IMR-90 (cell line): ENCODE data around the gene TXNDC16. TPM values are rescaled to one million over a fixed set of nuclear protein-coding genes. Genes with fewer than 3 reads are reported as not detected.

ENCODE experiments used
- ATAC-seq: fragments of 200-7000 bp; cut with Tn5 transposase; 2 replicates; pipeline ENCODE4 v1.9.1; 2020; ENCODE audit warnings: low read depth, mild to moderate bottlenecking, moderate library complexity
- BruUV-seq: library from RNA; stranded (reverse); fragments of 400-500 nt; replicated peaks from 2 replicates; lab custom pipeline; 2021; lab: Mats Ljungman, UMichigan
- CTCF ChIA-PET: fragments of 300-600 bp; formaldehyde crosslinking; extraction: SDS; loops from one replicate; lab custom pipeline; 2021; ENCODE audit warnings: antibody characterized with exemption; lab: Yijun Ruan, JAX
- POLR2A ChIA-PET: fragments of 300-600 bp; sonication (Branson Sonifier 250); formaldehyde crosslinking; loops from one replicate; lab custom pipeline; 2022; ENCODE audit warnings: antibody characterized with exemption; ENCODE audit not compliant: unreplicated experiment; lab: Charles Lee
- DNase-seq: peaks from one replicate; pipeline ENCODE4 v3.0.0; 2013
- H2AFZ ChIP-seq: replicated peaks from 2 replicates; pipeline ENCODE3; 2013; ENCODE audit warnings: low read length, mild to moderate bottlenecking; ENCODE audit not compliant: poor library complexity
- H2AK5ac ChIP-seq: 2 replicates; pipeline ENCODE4 v1.6.1; 2013; ENCODE audit warnings: low read depth, low read length, inconsistent platforms
- H2AK9ac ChIP-seq: replicated peaks from 2 replicates; pipeline ENCODE3; 2013; ENCODE audit warnings: mild to moderate bottlenecking, low read depth, low read length, moderate library complexity; ENCODE audit not compliant: poor library complexity
- H2BK120ac ChIP-seq: 2 replicates; pipeline ENCODE4 v1.6.1; 2013; ENCODE audit warnings: low read depth, low read length, inconsistent platforms
- H2BK15ac ChIP-seq: 3 replicates; pipeline ENCODE4 v1.6.1; 2013; ENCODE audit warnings: low read depth, low read length, inconsistent platforms
- H2BK20ac ChIP-seq: 2 replicates; pipeline ENCODE4 v1.6.1; 2013; ENCODE audit warnings: low read depth, mild to moderate bottlenecking, inconsistent platforms, low read length, moderate library complexity
- H2BK5ac ChIP-seq: 2 replicates; pipeline ENCODE4 v1.6.1; 2013; ENCODE audit warnings: mild to moderate bottlenecking, low read depth, low read length, inconsistent platforms; ENCODE audit not compliant: poor library complexity, severe bottlenecking
- H3K14ac ChIP-seq: replicated peaks from 2 replicates; pipeline ENCODE4 v1.6.1; 2013; ENCODE audit warnings: low read depth, low read length, inconsistent platforms
- H3K18ac ChIP-seq: 2 replicates; pipeline ENCODE4 v1.6.1; 2013; ENCODE audit warnings: low read depth, low read length, control low read depth
- H3K23ac ChIP-seq: 2 replicates; pipeline ENCODE4 v1.6.1; 2013; ENCODE audit warnings: low read depth, low read length, inconsistent platforms
- H3K27ac ChIP-seq: 2 replicates; pipeline ENCODE4 v1.5.1; 2013; ENCODE audit warnings: mild to moderate bottlenecking, control low read depth, low read length; ENCODE audit not compliant: insufficient read depth
- H3K27me3 ChIP-seq: 2 replicates; pipeline ENCODE4 v1.6.1; 2013; ENCODE audit warnings: low read length; ENCODE audit not compliant: control insufficient read depth, insufficient read depth
- H3K36me3 ChIP-seq: 2 replicates; pipeline ENCODE4 v1.6.1; 2013; ENCODE audit warnings: low read length, mixed read lengths; ENCODE audit not compliant: control insufficient read depth, insufficient read depth
- H3K4ac ChIP-seq: 2 replicates; pipeline ENCODE4 v1.6.1; 2013; ENCODE audit warnings: low read depth, low read length, inconsistent platforms
- H3K4me1 ChIP-seq: 2 replicates; pipeline ENCODE4 v1.6.1; 2013; ENCODE audit warnings: low read length, mixed read lengths; ENCODE audit not compliant: control insufficient read depth, insufficient read depth
- H3K4me2 ChIP-seq: 2 replicates; pipeline ENCODE4 v1.6.1; 2013; ENCODE audit warnings: low read depth, mild to moderate bottlenecking, control low read depth, low read length, moderate library complexity
- H3K4me3 ChIP-seq: 2 replicates; pipeline ENCODE4 v1.5.1; 2013; ENCODE audit warnings: low read depth, mild to moderate bottlenecking, control low read depth, low read length, moderate library complexity; ENCODE audit not compliant: insufficient read depth
- H3K56ac ChIP-seq: 2 replicates; pipeline ENCODE4 v1.6.1; 2013; ENCODE audit warnings: low read length, inconsistent platforms; ENCODE audit not compliant: insufficient read depth; ENCODE audit errors: extremely low read depth
- H3K79me1 ChIP-seq, 2 experiments: 2 replicates each; pipeline ENCODE4 v1.6.1; 2013; ENCODE audit warnings: low read length in 2 of 2, inconsistent platforms in 1 of 2, low read depth in 1 of 2
- H3K9ac ChIP-seq: 2 replicates; pipeline ENCODE4 v1.6.1; 2013; ENCODE audit warnings: low read depth, low read length, control low read depth
- H3K9me1 ChIP-seq: 2 replicates; pipeline ENCODE4 v1.6.1; 2013; ENCODE audit warnings: low read length, inconsistent platforms; ENCODE audit not compliant: insufficient read depth
- H3K9me3 ChIP-seq: 2 replicates; pipeline ENCODE4 v1.6.1; 2013; ENCODE audit warnings: low read length; ENCODE audit not compliant: control insufficient read depth, insufficient read depth
- H4K20me1 ChIP-seq: 2 replicates; pipeline ENCODE4 v1.6.1; 2013; ENCODE audit warnings: low read length, inconsistent platforms; ENCODE audit not compliant: insufficient read depth
- H4K5ac ChIP-seq: 2 replicates; pipeline ENCODE4 v1.6.1; 2013; ENCODE audit warnings: mild to moderate bottlenecking, low read depth, low read length, control low read depth
- H4K8ac ChIP-seq, 2 experiments: 2 replicates each; pipeline ENCODE4 v1.6.1; 2013; ENCODE audit warnings: low read depth in 2 of 2, low read length in 2 of 2, control low read depth in 1 of 2, inconsistent platforms in 1 of 2
- H4K91ac ChIP-seq: 2 replicates; pipeline ENCODE4 v1.6.1; 2013; ENCODE audit warnings: low read depth, low read length, inconsistent platforms; ENCODE audit not compliant: insufficient read depth
- BHLHE40 ChIP-seq: fragments of 150-350 bp; IDR thresholded peaks from 2 replicates; pipeline ENCODE4 v1.6.1; 2016; ENCODE audit warnings: mild to moderate bottlenecking, low read depth, low read length
- CEBPB ChIP-seq: IDR thresholded peaks from 2 replicates; pipeline ENCODE4 v1.6.1; 2012; ENCODE audit warnings: low read depth, low read length, improper control_type of control experiment
- CHD1 ChIP-seq: IDR thresholded peaks from 2 replicates; pipeline ENCODE4 v1.6.1; 2012; ENCODE audit warnings: low read depth, low read length, improper control_type of control experiment
- FOS ChIP-seq: fragments of 150-350 bp; IDR thresholded peaks from 2 replicates; pipeline ENCODE4 v1.6.1; 2016; ENCODE audit warnings: low read depth, low read length
- MAFK ChIP-seq: IDR thresholded peaks from 2 replicates; pipeline ENCODE4 v1.6.1; 2012; ENCODE audit warnings: low read depth, low read length, improper control_type of control experiment
- MAZ ChIP-seq: IDR thresholded peaks from 2 replicates; pipeline ENCODE4 v1.6.1; 2012; ENCODE audit warnings: low read depth, mild to moderate bottlenecking, low read length, improper control_type of control experiment, moderate library complexity, borderline replicate concordance
- NFE2L2 ChIP-seq: fragments of 150-350 bp; IDR thresholded peaks from 2 replicates; pipeline ENCODE4 v1.6.1; 2016; ENCODE audit warnings: low read depth, mild to moderate bottlenecking, low read length
- RAD21 ChIP-seq: IDR thresholded peaks from 2 replicates; pipeline ENCODE4 v1.6.1; 2012; ENCODE audit warnings: low read length, improper control_type of control experiment
- RCOR1 ChIP-seq: IDR thresholded peaks from 2 replicates; pipeline ENCODE4 v1.6.1; 2012; ENCODE audit warnings: mild to moderate bottlenecking, low read length, improper control_type of control experiment; ENCODE audit not compliant: insufficient replicate concordance
- RFX5 ChIP-seq: IDR thresholded peaks from 2 replicates; pipeline ENCODE4 v1.8.0; 2012; ENCODE audit warnings: low read depth, mild to moderate bottlenecking, low read length, moderate library complexity
- SMC3 ChIP-seq: fragments of 150-350 bp; IDR thresholded peaks from 2 replicates; pipeline ENCODE4 v1.6.1; 2016; ENCODE audit warnings: low read depth, mild to moderate bottlenecking, antibody characterized with exemption, low read length, moderate library complexity
- WGBS, 2 experiments: methylation state at CpG; one replicate each; pipeline versions ENCODE4 v1.1.5 to v1.1.7; 2013; ENCODE audit warnings: missing lambda C conversion rate in 2 of 2; ENCODE audit not compliant: insufficient read length in 1 of 2; ENCODE audit errors: extremely low coverage in 2 of 2; 5-methylcytosine and 5-hydroxymethylcytosine counted together
- dilution Hi-C: fragments of 300-500 bp; cut with HindIII; formaldehyde crosslinking; loops from one replicate; pipeline ENCODE4 v1.14.3; 2018; ENCODE audit warnings: low sequenced_read_pairs; ENCODE audit not compliant: unreplicated experiment
- in situ Hi-C: fragments of 300-500 bp; cut with MboI; formaldehyde crosslinking; loops from 3 replicates; pipeline ENCODE4 v1.14.3; 2019; ENCODE audit warnings: low sequenced_read_pairs, inconsistent platforms, mixed read lengths
- intact Hi-C: fragments of 100-400 bp; cut with micrococcal nuclease; formaldehyde crosslinking; loops from 2 replicates; pipeline ENCODE4 v1.10.0; 2022
- polyA plus RNA-seq, 3 experiments: library from polyadenylated mRNA; depleted of rRNA; stranded (reverse); fragments of >200 nt; gene quantifications; 2 replicates each; pipeline ENCODE4 v1.2.3, GENCODE V29; 2012; ENCODE audit warnings: low replicate concordance in 1 of 3
- total RNA-seq: library from RNA; depleted of rRNA; stranded (reverse); fragments of >200 nt; gene quantifications from 2 replicates; pipeline ENCODE4 v1.2.3, GENCODE V29; 2012
- TF ChIP-seq, protein P1 (sequence below): fragments of 150-350 bp; IDR thresholded peaks from 2 replicates; pipeline ENCODE4 v1.6.1; 2017; ENCODE audit warnings: mild to moderate bottlenecking, antibody characterized with exemption, low read length, low read depth
- TF ChIP-seq, protein P2 (sequence below): conservative IDR thresholded peaks from 2 replicates; pipeline ENCODE4 v1.5.1; 2012; ENCODE audit warnings: mild to moderate bottlenecking, low read depth, low read length, improper control_type of control experiment
- TF ChIP-seq, protein P3 (sequence below): fragments of 150-350 bp; IDR thresholded peaks from 2 replicates; pipeline ENCODE4 v1.6.1; 2016; ENCODE audit warnings: low read depth, mild to moderate bottlenecking, low read length, moderate library complexity, borderline replicate concordance

TXNDC16 gene
- total and polyA plus RNA-seq, 2 of the 4 experiments (the other 2 are of a cell fraction), result 1.4 TPM

DNA sequence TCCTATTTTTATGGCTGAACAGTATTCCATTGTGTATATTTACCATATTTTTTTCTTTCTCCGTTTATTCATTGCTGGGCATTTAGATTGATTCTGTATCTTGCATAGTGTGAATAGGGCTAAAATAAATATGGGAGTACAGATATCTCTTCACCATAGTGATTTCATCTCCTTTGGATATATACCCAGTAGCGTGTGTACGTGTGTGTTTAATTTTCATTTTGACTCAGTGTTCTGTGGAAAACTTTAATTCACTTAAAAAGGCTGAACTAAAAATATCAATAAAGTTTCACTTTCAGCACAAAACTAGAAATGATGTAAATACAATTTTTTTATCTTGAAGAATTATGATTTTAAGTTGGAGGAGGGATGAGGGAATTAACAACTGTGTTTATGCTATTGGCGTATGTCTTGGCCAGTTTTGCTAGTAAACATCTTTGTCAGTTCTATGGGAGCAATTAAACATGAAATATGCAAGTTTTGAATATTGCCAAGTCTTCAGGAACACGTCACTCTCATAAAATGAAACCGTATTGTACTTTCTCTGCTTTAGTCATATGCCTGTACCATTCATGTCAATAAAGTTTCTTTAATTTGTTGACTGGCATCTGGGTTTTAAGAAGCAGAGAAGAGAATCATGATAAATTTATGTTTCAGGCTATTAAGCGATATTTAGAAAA is 138.4 kb downstream of the TXNDC16 start:
- H3K18ac ChIP-seq, result 0 out of 2 replicates have a peak overlapping the region, but pooled peaks have one; percentile 20
- H3K4me2 ChIP-seq, result peak overlapping the region; percentile 79; the same call in 1 of the 2 replicates
- H4K20me1 ChIP-seq, result no peaks in the 10 kb centered on the region
- no TSS peak for BruUV-seq
- H3K4me3 ChIP-seq, result peak overlapping the region; percentile 32; the same call in 1 of the 2 replicates
- no peak overlapping the region for H3K9ac ChIP-seq
- no peak overlapping the region for H3K14ac ChIP-seq
- H2AFZ ChIP-seq, result no peak overlapping the region
- in situ Hi-C loops (no loop called here), dilution Hi-C loops (no loop called here), intact Hi-C loops (no loop called here)
- peak overlapping the region in 1 of 2 experiments; percentile 23; a peak in 1 of 4 replicates for H4K8ac ChIP-seq
- no peak overlapping the region for H4K91ac ChIP-seq
- H3K4ac ChIP-seq, result no peak overlapping the region
- WGBS, 2 experiments, result no CpG with 5 or more reads among the region's 7 CpGs
- no peaks in the 10 kb centered on the region for H3K27me3 ChIP-seq
- no peaks in the 10 kb centered on the region for H3K79me1 ChIP-seq
- no peaks in the 10 kb centered on the region for H3K9me3 ChIP-seq
- no peak overlapping the region for H3K56ac ChIP-seq
- H3K36me3 ChIP-seq, result no peaks in the 10 kb centered on the region
- H2BK15ac ChIP-seq, result no peak overlapping the region
- no peak overlapping the region for H2BK20ac ChIP-seq
- CTCF ChIA-PET, result interaction anchor here (1.2 kb wide), 1 partner anchor 9 kb away, joined by 3 read pairs; no protein-coding TSS in a partner anchor
- POLR2A ChIA-PET, result no interaction called here
- peak overlapping the region; percentile 25 for H2BK5ac ChIP-seq
- no peak overlapping the region for H2AK9ac ChIP-seq
- no peak overlapping the region for H4K5ac ChIP-seq
- no peaks in the 10 kb centered on the region for H3K9me1 ChIP-seq
- H3K4me1 ChIP-seq, result peaks cover 5% of the 10 kb centered on the region
- no peak overlapping the region for H2AK5ac ChIP-seq
- no peak; the same call in 1 of the 2 replicates for TF ChIP-seq MAFK
- TF ChIP-seq, protein P1, sequence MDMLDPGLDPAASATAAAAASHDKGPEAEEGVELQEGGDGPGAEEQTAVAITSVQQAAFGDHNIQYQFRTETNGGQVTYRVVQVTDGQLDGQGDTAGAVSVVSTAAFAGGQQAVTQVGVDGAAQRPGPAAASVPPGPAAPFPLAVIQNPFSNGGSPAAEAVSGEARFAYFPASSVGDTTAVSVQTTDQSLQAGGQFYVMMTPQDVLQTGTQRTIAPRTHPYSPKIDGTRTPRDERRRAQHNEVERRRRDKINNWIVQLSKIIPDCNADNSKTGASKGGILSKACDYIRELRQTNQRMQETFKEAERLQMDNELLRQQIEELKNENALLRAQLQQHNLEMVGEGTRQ, result no peak
- no peak for TF ChIP-seq RAD21
- TF ChIP-seq SMC3, result no peak
- TF ChIP-seq BHLHE40, result no peak
- TF ChIP-seq FOS, result no peak
- TF ChIP-seq, protein P2, sequence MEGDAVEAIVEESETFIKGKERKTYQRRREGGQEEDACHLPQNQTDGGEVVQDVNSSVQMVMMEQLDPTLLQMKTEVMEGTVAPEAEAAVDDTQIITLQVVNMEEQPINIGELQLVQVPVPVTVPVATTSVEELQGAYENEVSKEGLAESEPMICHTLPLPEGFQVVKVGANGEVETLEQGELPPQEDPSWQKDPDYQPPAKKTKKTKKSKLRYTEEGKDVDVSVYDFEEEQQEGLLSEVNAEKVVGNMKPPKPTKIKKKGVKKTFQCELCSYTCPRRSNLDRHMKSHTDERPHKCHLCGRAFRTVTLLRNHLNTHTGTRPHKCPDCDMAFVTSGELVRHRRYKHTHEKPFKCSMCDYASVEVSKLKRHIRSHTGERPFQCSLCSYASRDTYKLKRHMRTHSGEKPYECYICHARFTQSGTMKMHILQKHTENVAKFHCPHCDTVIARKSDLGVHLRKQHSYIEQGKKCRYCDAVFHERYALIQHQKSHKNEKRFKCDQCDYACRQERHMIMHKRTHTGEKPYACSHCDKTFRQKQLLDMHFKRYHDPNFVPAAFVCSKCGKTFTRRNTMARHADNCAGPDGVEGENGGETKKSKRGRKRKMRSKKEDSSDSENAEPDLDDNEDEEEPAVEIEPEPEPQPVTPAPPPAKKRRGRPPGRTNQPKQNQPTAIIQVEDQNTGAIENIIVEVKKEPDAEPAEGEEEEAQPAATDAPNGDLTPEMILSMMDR, result no peak
- TF ChIP-seq CHD1, result no peak
- no peak for TF ChIP-seq RCOR1
- TF ChIP-seq MAZ, result no peak
- TF ChIP-seq, protein P3, sequence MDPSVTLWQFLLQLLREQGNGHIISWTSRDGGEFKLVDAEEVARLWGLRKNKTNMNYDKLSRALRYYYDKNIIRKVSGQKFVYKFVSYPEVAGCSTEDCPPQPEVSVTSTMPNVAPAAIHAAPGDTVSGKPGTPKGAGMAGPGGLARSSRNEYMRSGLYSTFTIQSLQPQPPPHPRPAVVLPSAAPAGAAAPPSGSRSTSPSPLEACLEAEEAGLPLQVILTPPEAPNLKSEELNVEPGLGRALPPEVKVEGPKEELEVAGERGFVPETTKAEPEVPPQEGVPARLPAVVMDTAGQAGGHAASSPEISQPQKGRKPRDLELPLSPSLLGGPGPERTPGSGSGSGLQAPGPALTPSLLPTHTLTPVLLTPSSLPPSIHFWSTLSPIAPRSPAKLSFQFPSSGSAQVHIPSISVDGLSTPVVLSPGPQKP, result no peak
- no peak for TF ChIP-seq CEBPB
- no peak for TF ChIP-seq NFE2L2
- TF ChIP-seq RFX5, result no peak
- H3K23ac ChIP-seq, result no peak overlapping the region
- DNase-seq, result peak; percentile 65
- no peak overlapping the region for H3K27ac ChIP-seq
- H2BK120ac ChIP-seq, result no peak overlapping the region
- peak; percentile 72 for ATAC-seq
